Germinal center (tissue), 1 donor: Measurements from ENCODE around the gene GABRA4.

Experiments
- DNase-seq: peaks from one replicate; pipeline ENCODE4 v3.0.0; 2012; ENCODE audit warnings: mixed read lengths, low spot score

GABRA4 gene

GRCh38 chr4:46927201-46927600 is 66.2 kb downstream of the GABRA4 start:
- no peak for DNase-seq

- DNase-seq: no peak
Observed at GRCh38 chr4:46924789-46925529, 68.4 kb downstream of the GABRA4 start.

- DNase-seq: no peak
Observed at GRCh38 chr4:46922205-46922604, 71.2 kb downstream of the GABRA4 start.

- no peak for DNase-seq
Observed at GRCh38 chr4:46909078-46909477, 84.3 kb downstream of the GABRA4 start, which contains the start of gene COX7B2. Gene COX7B2 (minus strand): TSS chr4:46909245. CDS start chr4:46735192, 174,053 bp downstream.

- DNase-seq: no peak
Observed at GRCh38 chr4:46908148-46908547, 85.2 kb downstream of the GABRA4 start.

GRCh38 chr4:46900082-46900481 is 93.3 kb downstream of the GABRA4 start:
- no peak for DNase-seq

GRCh38 chr4:46894826-46895225 is 98.6 kb downstream of the GABRA4 start:
- DNase-seq: no peak

GRCh38 chr4:46890056-46890455 is 103.3 kb downstream of the GABRA4 start:
- DNase-seq: no peak

- no peak for DNase-seq
Observed at GRCh38 chr4:46889410-46889809, 104.0 kb downstream of the GABRA4 start.

GRCh38 chr4:46886711-46887110 is 106.7 kb downstream of the GABRA4 start:
- no peak for DNase-seq

GRCh38 chr4:46878641-46879040 is 114.7 kb downstream of the GABRA4 start:
- DNase-seq: no peak

GRCh38 chr4:46874811-46875210 is 118.6 kb downstream of the GABRA4 start:
- DNase-seq: no peak

- DNase-seq: no peak
Observed at GRCh38 chr4:46870411-46870810, 123.0 kb downstream of the GABRA4 start.
